GM19468 (cell line): ENCODE measurements around the gene ACCS.

ENCODE experiments used
- ATAC-seq: cut with Tn5 transposase; IDR thresholded peaks from one replicate; pipeline ENCODE4 v1.9.1; 2021; ENCODE audit warnings: mild to moderate bottlenecking, moderate library complexity, moderate number of reproducible peaks; ENCODE audit not compliant: unreplicated experiment; ENCODE audit errors: extremely low read depth

Gene ACCS

DNA sequence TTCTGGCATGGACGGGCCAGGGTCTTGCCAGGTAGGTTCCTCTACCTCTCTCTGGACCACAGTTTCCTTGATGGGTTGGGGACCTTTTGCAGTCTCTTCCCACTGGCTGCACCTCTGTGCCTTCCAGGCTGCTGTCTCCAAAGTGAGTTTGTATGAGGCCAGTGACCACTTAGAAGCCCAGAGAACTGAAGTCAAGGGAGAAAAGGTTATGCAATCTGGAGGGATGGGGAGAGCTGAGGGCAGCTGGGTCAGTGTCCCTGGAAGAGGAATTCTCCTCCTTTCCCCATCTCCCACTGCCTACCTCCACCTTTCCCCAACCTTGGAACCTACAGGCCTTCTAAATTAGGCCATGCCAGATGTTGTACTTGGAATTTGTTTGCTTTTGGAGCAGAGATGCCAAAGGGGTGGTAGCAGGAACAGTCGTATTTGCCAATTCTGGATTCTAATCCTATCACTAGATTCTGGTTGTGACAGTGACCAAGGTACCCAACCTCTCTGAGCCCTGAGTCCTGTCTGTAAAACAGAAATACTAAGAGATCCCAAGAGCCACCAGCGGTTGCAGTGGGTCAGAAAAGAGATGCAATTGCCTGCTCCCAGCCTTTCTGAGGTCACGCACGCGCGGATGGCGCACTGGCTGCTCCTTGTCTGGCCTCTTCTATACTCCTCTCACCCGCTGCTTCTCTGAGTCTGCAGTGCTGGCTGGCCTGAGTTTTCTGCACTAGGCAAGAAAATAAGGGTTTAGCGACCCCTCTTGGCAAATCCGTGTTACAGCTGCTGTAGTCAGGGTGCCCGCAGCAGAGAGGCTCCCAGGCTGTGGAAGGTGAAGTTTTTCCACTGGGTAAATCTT is 29.0 kb upstream of the ACCS start:
- ATAC-seq = no peak

DNA sequence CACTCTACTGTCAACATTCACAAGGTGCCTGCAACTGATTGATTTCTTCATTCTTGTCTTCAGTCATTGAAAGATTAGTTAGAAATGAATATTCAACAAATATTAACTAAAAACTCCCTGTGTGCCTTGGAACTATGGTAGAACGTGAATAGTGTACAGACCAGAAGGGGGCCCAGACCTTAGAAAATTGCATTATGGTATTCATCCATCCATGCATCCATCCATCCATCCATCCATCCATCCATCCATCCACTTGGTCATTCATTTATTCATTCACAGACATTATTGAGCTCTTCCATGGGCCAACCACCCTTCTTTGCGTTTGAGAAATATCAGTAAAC is 28.4 kb upstream of the ACCS start:
- ATAC-seq = no peak

DNA sequence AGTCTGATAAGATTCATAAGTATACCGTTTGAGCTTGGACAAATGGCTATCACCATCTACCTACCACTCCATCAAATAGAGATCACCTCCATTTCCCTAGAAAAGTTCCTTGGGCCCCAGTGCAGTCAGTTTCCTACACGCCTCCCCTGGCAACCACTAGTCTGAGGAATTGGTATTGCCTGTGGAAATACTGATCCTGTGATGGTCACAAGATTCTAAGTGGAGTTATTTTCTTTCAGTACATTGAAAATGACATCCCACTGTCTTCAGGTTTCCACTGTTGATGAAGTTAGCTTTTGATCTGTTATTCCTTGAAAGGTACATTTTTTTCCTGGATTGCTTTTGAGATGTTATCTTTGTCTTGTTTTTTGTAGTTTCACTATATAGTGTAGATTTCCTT is 22.9 kb upstream of the ACCS start:
- no peak for ATAC-seq

DNA sequence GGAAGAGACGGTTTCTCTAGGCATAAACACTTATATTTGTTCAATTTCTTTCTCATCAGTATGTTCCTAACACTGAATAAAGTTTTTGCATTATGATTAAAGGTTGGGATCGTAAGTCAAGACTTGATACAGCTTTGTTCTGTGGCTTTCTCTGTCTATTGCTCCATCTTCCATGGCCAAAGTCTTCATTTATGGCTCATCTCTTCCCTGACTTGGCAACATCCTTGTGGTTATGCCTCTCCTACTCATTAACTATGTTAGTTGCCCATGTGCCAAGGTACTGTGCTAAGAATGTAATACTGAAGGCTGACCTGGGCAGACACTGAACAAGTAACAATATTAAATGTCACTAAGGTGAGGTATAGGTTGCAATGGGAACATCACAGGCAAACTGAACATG is 19.9 kb upstream of the ACCS start:
- no peak for ATAC-seq

DNA sequence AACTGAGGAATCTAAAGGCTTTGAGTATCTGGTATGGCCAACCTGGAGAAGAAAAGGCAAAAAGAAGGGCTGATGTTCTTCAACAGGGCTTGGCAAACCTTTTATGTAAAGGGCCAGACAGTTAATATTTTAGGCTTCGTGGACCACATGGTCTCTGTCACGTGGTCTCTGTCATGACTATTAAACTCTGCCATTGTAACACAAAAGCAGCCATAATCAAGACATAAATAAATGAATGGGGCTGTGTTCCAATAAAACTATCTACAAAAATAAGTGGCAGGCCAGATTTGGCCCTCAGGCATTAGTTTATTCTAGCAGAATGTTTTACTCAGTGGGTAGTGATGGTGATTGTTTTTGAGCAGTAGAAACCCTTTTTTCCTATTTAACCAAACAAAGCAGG is 18.8 kb upstream of the ACCS start:
- ATAC-seq = no peak

DNA sequence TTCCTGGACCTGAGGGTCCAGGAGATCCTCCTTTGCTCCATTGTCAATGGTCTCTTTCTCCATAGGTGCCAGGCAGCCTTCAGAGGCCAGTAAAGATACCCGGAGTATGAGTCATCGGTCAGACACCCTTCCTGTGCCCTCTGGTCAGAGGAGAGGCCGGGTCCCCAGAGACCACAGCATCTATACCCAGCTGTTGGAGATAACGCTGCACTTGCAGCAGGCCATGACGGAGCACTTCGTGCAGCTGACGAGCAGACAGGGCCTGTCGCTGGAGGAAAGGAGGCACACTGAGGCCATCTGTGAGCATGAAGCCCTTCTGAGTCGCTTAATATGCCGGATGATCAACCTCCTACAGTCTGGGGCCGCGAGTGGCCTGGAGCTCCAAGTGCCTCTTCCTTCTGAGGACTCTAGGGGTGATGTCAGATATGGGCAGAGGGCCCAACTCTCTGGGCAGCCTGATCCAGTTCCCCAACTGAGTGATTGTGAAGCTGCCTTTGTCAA is 18.1 kb upstream of the ACCS start, which contains the start of gene ACCSL:
TSS of gene ACCSL (plus strand) at position 51 of the 501 bp plus-strand sequence. CDS start at position 107, 56 bp downstream.
- ATAC-seq = no peak

DNA sequence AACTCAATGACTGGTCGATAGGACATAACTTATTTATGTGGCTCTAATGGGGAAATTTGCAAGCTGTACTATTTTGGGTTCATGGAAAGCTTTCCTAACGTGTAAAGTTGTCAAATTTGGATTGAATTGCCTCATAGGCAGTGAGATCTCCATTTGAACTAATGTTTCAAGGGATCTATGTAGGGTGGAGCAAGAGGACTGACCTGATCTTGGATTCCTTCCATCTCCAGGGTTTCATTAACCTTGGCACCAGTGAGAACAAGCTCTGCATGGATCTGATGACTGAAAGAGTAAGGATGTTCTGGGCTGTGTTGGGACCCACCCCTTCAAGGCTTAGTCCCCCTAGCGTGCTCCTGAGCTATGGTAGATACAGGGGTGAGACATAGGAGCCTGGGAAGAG is 16.2 kb upstream of the ACCS start:
- ATAC-seq = no peak

DNA sequence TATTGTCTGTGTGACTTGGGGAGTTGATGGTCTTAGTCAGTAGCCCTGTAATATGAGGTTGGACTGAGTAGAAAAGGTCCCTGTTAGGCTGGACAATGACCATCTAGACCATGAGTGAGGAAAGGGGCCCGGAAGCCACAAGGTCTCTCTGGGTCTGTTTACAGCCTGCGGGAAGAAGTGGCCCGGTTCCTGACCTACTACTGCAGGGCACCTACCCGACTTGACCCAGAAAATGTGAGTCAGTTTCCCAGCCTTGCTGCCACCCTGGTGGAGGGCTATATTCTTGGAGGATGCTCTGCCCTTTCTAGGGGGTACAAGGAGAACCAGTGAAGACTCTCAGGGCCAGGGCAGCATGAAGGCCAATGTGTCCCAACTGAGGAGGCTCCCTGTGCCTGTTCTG is 14.9 kb upstream of the ACCS start:
- ATAC-seq = no peak

DNA sequence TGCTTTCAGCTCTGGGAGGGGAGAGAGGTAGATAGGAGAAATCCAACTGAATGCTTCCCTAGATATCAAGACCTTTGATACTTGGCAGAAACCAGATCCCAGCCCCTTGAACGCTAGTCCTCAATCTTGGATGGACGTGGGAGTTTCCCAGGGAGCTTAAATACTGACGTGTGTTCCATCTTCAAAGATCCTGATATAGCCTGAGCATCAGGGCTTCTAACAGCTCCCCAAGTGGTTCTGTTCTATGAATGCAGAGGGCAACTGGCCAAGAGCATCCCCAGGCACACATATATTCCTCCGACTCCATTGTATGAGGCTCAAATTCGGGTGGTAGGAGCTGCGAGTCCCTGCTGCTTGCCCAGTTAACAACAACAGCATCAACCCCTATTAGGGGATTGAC is 8.7 kb upstream of the ACCS start:
- ATAC-seq = no peak

DNA sequence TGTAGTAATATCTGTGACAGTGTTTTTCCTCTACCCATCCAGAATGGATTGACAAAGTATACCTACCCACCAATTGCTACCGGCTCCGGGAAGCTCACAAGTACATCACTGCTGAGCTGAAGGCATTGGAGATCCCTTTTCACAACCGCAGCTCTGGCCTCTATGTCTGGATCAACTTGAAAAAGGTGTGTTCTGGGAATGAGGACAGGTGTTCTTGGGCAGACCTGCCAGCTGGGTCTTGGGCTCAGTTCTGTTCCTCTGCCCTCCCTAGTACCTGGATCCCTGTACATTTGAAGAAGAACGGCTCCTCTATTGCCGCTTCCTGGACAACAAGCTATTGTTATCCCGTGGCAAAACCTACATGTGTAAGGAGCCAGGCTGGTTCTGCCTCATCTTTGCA is 7.8 kb upstream of the ACCS start:
- ATAC-seq = no peak

DNA sequence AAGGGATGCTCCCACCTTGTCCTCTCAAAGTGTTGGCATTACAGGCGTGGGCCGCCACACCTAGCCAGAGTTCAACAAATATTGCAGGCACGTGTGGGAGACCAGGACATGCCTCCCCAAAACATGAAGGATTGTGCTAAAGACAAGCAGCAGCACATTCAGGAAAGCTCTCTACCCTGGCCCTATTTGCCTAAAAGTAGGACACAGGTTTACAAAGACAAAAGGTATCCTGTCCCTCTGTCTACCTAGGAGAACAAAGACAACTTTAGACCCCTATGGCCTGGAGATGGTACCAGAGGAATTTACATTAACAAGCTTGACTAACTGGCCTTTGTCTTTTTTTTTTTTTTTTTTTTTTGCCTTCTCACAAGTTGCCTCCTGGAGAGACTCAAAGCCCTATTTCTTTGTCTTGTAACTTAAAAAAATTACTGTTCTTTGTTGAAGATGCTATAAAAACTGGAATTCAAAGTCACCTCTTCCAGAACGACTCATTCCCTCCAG is 859 bp upstream of the ACCS start:
- no peak for ATAC-seq

DNA sequence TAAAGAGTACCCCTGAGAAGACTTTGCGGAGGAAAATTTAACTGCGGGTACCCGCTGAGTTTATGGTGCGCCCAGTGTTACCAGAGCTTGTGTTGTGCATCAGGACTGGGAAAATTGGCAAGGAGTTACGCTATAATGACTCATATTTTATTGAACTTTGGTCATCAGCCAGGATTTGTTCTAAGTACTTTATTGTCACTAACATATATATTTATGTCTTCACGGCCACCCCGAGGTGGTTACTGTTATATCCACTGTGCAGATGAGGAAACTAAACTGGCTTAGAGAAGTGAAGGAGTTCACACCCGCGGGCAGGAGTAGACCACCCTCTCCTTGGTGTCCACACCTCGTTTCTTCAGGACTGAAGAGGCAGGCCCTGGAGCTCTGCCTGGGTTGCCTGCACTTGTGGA is 667 bp downstream of the ACCS start:
- ATAC-seq = no peak

DNA sequence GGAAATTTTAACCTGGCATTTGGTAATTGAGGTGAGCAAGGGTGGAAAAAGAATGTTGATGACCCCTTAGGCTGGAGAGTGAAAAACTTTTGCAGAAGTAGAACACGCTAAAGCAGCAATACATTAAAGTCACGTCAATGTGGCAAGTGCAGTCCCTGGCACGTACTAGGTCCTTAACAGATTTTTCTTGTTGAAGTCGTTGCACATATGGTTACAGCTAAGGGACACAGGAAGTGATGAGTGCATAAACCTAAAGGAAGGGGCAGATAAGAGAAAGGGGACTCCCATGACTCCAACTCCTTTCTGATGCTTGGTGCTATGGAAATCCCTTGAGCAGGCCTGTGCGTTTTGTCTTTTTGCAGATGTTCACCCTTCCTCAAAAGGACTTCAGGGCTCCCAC is 1.2 kb downstream of the ACCS start:
- no peak for ATAC-seq

DNA sequence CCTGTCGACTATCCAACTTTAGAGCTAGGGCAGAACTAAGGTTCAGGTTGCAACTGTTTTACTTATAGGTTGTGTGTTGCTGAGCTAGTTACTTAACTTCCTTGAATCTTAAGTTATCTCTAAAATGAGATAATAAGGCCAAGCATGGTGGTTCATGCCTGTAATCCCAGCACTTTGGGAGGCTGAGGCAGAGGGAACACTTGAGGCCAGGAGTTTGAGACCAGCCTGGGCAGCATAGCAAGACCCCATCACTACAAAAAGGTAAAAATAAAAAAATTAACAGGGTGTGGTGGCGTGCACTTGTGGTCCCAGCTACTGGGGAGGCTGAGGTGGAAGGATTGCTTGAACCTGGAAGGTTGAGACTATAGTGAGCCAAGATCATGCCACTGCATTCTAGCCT is 2.1 kb downstream of the ACCS start:
- ATAC-seq = no peak

DNA sequence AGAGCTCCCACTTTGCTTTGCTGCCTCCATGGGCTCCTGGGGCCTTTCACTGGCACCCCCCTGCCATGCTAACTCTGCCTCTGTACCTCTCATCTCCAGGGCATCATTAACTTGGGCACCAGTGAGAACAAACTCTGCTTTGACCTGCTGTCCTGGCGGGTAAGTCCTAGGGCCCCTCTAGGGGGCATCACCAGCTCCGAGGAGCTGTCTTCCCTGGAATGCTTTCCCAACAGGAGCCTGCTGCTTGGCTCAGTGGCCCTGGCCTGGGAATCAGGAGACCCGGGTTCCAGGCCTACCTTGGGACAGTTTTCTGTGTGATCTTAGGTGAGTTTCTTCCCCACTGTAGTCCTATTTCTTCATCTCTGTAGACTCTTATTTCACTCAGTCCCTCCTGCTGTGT is 5.1 kb downstream of the ACCS start:
- ATAC-seq = no peak

DNA sequence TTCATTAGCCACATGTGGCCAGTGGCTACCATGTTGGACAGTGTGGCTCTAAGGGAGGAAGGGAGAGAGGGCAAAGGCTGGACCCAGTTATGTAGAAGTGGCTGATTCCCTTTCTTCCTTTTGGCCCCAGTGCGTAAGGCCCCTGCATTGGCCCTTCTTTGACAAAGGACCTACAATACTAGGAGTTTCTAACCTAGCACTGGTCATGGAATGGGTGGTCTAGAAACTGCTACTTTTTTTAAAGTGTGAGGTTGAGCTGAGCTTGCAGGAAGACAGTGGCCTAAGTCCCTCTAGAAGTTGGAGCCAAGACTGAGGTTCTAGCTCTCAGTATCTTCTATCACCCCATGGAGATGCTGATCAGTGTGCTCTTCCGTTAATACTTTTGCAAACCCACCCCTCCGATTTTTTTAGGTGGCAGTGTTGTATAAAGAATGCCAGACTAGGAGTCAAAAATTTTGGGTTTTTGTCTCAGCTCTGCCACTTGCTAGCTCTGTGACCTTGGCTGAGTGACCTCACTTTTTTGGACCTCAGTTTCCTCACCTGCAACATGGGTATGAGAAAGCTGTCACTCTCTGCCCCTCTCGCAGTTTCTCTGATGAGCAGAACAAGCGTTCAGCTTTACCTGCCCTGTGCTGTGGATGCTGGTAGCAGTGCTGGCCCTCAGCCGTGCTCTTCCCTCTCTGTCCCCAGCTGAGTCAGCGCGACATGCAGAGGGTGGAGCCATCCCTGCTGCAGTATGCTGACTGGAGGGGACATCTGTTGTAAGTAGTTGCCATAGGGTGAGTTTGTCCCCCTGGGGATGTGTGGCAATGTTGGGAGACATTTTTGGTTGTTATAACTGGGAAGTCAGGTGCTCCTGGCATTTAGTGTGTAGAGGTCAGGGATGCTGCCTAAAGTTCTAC is 6.9 kb downstream of the ACCS start:
- no peak for ATAC-seq

DNA sequence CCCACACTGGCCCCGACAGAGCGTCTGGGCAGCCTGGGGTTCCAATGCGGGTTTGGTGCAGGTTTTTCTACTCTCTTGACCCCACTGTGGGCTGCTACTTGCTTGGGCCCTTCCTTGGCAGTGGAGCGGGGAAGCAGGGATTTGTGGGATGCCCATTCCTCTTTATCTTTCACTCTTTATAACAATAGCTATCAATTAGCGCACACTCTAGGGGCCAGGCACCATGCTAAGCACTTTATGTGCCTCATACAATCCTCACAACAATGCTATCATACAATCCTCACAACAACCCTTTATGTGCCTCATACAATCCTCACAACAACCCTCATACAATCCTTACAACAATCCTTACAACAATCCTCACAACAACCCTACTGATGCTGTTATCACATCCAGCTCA is 12.7 kb downstream of the ACCS start:
- no peak for ATAC-seq

DNA sequence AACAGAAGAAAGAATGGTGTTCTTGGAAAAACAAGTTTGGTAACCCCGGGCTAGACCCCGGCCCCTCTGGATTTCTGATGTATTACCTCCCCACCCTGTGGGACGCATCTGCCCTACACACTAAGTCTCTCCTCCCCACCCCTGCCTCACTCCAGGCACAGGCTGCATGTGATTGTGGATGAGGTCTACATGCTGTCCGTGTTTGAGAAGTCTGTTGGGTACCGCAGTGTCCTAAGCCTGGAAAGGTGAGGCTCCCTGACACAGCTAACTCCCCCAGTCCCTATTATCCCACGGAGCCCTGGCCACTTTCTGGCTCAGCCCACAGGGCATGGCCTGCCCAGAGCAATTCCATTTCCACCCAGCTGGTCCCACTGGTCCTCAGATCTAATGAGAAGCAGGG is 13.3 kb downstream of the ACCS start:
- ATAC-seq = no peak

DNA sequence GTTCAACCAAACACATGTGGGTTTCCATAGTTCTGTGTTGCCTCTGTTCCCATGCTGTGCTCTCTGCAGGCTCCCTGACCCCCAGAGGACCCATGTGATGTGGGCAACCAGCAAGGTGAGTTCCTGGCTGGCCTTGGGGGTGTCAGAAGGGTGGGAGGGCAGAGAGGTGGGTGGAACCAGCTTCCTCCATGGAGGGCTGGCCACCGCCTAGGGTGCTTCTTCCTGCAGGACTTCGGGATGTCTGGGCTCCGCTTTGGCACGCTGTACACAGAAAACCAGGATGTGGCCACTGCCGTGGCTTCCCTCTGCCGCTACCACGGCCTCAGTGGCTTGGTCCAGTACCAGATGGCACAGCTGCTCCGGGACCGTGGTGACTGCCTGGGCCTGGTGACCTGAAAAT is 14.9 kb downstream of the ACCS start:
- no peak for ATAC-seq

DNA sequence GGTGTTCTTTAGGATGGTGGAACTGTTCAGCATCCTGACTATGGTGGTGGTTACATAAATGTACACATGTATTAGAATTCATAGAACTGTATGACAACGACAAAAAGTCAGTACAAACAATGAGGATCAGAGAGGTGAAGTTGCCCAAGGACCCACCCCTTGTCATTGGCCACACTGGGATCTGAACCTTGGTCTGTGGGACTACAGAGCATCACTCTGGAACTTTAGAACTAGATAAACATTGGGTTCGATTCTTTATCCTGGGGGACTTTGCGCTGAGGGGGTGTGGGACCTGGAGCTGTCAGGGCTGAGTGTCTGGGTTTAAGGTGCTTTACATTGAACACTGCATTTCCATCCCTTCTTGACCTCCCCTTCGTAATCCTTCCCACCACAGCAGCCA is 16.6 kb downstream of the ACCS start:
- ATAC-seq = no peak

DNA sequence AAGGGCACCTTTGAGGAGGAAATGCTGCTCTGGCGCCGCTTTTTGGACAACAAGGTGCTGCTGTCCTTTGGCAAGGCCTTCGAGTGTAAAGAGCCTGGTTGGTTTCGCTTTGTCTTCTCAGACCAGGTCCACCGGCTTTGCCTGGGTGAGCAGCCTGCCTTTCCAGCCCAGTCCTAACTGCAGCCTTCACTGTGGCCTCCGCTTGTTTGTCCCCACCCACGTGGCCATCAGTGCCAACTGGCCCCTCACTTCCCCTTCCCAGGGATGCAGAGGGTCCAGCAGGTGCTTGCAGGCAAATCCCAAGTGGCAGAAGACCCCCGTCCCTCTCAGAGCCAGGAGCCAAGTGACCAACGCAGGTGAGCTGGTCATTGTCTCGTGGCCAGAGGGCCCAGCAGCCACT is 17.4 kb downstream of the ACCS start:
- no peak for ATAC-seq
